PC-3 (cell line): ENCODE measurements around the gene SLC33A1.
"Not testable (repeated sequence)": the region's sequence is repeated elsewhere in the genome, so short reads cannot be mapped to it uniquely, and the experiment has no call there.

Source experiments
- CTCF ChIP-seq: fragments of 300-600 bp; sonication (generic); conservative IDR thresholded peaks from 2 replicates; pipeline ENCODE4 v1.5.1; 2017; ENCODE audit warnings: antibody characterized with exemption, low read depth, mild to moderate bottlenecking, low read length
- EZH2 ChIP-seq: fragments of 300-600 bp; sonication (generic); IDR thresholded peaks from one replicate; pipeline ENCODE4 v1.6.1; 2017; ENCODE audit warnings: antibody characterized with exemption, mild to moderate bottlenecking, low read length; ENCODE audit not compliant: unreplicated experiment

- TF ChIP-seq CTCF, EZH2: not testable (repeated sequence)
These were observed 6.2 kb upstream of the SLC33A1 start for GRCh38 chr3:155860424-155860823.
